Dendritic cell treated with granulocyte-macrophage colony-stimulating factor and Interleukin-4, amounts not matched to agents 40 ng/mL and 50 ng/mL, for 4 days (primary cell): ENCODE data around the gene ZNRF4.
"Not testable (repeated sequence)": the region's sequence is repeated elsewhere in the genome, so short reads cannot be mapped to it uniquely, and the experiment has no call there.

Experiments used
- H3K27ac Mint-ChIP-seq: one replicate; pipeline ENCODE4 v1.8.0; 2022; ENCODE audit warnings: mild to moderate bottlenecking, mixed read lengths
- H3K27me3 Mint-ChIP-seq: one replicate; pipeline ENCODE4 v1.8.0; 2022; ENCODE audit warnings: mild to moderate bottlenecking, mixed read lengths
- H3K36me3 Mint-ChIP-seq: one replicate; pipeline ENCODE4 v1.8.0; 2022; ENCODE audit warnings: low read depth, mixed read lengths
- H3K4me1 Mint-ChIP-seq: one replicate; pipeline ENCODE4 v1.8.0; 2022; ENCODE audit warnings: low read depth, mixed read lengths
- H3K4me3 Mint-ChIP-seq: one replicate; pipeline ENCODE4 v1.8.0; 2022; ENCODE audit warnings: mild to moderate bottlenecking, moderate library complexity, mixed read lengths
- H3K9me3 Mint-ChIP-seq: one replicate; pipeline ENCODE4 v1.8.0; 2022; ENCODE audit warnings: mixed read lengths
- intact Hi-C: fragments of 100-400 bp; cut with micrococcal nuclease; formaldehyde crosslinking; loops from one replicate; pipeline ENCODE4 v1.15.0; 2022

Gene ZNRF4

DNA sequence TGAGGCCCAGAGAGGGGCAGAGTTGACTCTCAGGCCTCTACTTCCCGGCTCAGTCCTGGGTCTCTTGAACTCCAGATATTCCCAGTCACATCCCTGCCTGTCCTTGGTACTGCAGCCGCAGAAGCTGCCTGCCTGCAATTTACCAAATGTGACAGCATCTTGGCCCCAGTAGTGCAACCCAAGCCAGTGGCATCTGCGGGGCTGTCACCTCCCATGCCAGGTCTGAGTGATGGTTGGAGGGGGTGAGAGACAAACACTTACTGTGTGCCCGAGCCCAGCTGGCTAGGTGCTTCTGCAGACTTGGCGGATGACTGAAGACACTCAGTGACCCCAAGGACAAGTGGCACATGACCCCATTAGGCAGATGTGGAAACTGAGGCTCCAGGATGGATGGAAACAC lies 18.4 kb downstream of the ZNRF4 start:
- intact Hi-C loops = no loop called here
- H3K36me3 Mint-ChIP-seq = no peaks in the 10 kb centered on the region
- peaks cover 12% of the 10 kb centered on the region for H3K27me3 Mint-ChIP-seq
- H3K4me1 Mint-ChIP-seq = no peaks in the 10 kb centered on the region
- H3K27ac Mint-ChIP-seq = no peak overlapping the region
- H3K4me3 Mint-ChIP-seq = no peak overlapping the region
- no peaks in the 10 kb centered on the region for H3K9me3 Mint-ChIP-seq

DNA sequence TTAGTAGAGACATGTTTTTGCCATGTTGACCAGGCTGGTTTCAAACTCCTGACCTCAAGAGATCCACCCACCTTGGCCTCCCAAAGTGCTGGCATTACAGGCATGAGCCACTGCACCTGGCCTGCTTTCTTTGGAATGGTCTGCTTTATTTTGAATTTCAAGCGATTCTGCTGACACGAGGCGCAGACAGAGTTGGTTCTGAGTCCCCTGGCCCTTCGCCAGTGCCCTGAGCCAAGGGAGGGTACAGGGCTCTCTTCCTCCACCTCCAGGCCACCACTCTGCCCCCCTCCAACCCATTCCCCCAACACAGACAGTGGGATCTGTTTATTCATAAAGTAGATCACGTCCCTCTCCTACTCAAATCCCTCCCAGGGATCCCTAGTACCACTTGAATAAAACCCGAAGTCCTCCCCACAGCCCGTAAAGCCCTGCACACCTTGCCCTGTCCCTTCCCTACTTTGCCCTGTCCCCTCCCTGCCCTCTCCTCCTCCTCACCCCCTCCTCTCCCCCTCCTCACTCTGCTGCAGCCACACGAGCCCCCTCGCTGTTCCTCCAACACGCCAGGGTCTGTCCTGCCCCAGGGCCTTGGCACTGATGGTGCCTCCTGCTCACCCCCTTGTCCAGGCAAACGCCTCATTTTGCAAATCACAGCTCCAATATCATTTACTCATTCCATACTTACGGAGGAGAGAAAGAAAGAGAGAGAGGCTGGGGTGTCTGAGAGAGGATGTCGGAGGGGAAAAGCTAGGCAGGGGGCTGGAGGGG lies 22.4 kb downstream of the ZNRF4 start:
- intact Hi-C loops = no loop called here
- no peak overlapping the region for H3K4me3 Mint-ChIP-seq
- H3K27me3 Mint-ChIP-seq = peaks cover 29% of the 10 kb centered on the region
- no peaks in the 10 kb centered on the region for H3K4me1 Mint-ChIP-seq
- H3K9me3 Mint-ChIP-seq = peaks cover 10% of the 10 kb centered on the region
- H3K36me3 Mint-ChIP-seq = no peaks in the 10 kb centered on the region
- no peak overlapping the region for H3K27ac Mint-ChIP-seq

GRCh38 chr19:5478241-5478924 lies 23.2 kb downstream of the ZNRF4 start:
- H3K4me1 Mint-ChIP-seq = no peaks in the 10 kb centered on the region
- intact Hi-C loops = no loop called here
- H3K4me3 Mint-ChIP-seq = no peak overlapping the region
- H3K9me3 Mint-ChIP-seq = peaks cover 15% of the 10 kb centered on the region
- no peaks in the 10 kb centered on the region for H3K36me3 Mint-ChIP-seq
- H3K27ac Mint-ChIP-seq = no peak overlapping the region
- H3K27me3 Mint-ChIP-seq = peaks cover 30% of the 10 kb centered on the region

DNA sequence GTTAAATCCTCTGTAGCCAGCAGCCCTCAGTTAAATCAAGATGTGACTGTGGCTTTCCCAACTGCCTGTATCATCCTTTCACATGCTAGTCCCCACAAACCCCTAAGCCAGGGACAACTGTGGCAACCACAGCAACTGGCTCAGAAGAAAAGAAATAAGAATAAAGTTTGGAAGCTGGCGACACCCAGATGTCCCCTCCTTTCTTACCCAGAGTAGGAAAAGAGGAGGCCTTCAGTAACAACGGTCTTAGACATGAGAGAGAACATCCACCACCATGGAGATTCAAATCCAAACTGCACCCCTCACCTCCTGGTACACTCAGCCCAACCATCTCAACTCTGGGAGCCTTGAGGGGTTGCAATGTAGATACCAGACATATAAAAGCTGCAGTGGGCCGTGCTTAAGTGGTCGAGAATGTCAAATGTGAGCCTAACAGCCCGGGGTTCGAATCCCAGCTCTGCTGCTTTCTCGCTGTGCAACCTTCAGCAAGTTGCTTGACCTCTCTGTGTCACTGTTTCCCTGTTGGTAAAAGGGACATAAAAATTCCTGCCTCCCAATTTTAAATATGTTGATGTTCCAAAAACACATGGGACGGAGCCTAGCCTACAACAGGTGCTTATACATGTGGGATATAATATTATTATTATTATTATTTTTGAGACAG lies 23.8 kb downstream of the ZNRF4 start:
- H3K27me3 Mint-ChIP-seq = peaks cover 30% of the 10 kb centered on the region
- no peaks in the 10 kb centered on the region for H3K36me3 Mint-ChIP-seq
- H3K4me3 Mint-ChIP-seq = no peak overlapping the region
- intact Hi-C loops = no loop called here
- peaks cover 15% of the 10 kb centered on the region for H3K9me3 Mint-ChIP-seq
- H3K27ac Mint-ChIP-seq = no peak overlapping the region
- H3K4me1 Mint-ChIP-seq = no peaks in the 10 kb centered on the region

GRCh38 chr19:5479958-5480357 lies 24.7 kb downstream of the ZNRF4 start:
- H3K4me1 Mint-ChIP-seq = no peaks in the 10 kb centered on the region
- peaks cover 15% of the 10 kb centered on the region for H3K9me3 Mint-ChIP-seq
- H3K36me3 Mint-ChIP-seq = no peaks in the 10 kb centered on the region
- peaks cover 32% of the 10 kb centered on the region for H3K27me3 Mint-ChIP-seq
- H3K27ac Mint-ChIP-seq = no peak overlapping the region
- H3K4me3 Mint-ChIP-seq = no peak overlapping the region
- intact Hi-C loops = no loop called here

GRCh38 chr19:5480427-5480836 lies 25.2 kb downstream of the ZNRF4 start:
- Mint-ChIP-seq H3K36me3 (no peaks in the 10 kb centered on the region), H3K4me1 (no peaks in the 10 kb centered on the region), H3K9me3 (peaks cover 15% of the 10 kb centered on the region), H3K27ac (no peak overlapping the region), H3K4me3 (no peak overlapping the region), H3K27me3 (peaks cover 36% of the 10 kb centered on the region)
- intact Hi-C loops = no loop called here

- intact Hi-C loops = no loop called here
- no peak overlapping the region for H3K4me3 Mint-ChIP-seq
- peaks cover 40% of the 10 kb centered on the region for H3K27me3 Mint-ChIP-seq
- peaks cover 15% of the 10 kb centered on the region for H3K9me3 Mint-ChIP-seq
- H3K4me1 Mint-ChIP-seq = no peaks in the 10 kb centered on the region
- H3K27ac Mint-ChIP-seq = no peak overlapping the region
- H3K36me3 Mint-ChIP-seq = no peaks in the 10 kb centered on the region
Observed at GRCh38 chr19:5481957-5482356, 26.7 kb downstream of the ZNRF4 start.

DNA sequence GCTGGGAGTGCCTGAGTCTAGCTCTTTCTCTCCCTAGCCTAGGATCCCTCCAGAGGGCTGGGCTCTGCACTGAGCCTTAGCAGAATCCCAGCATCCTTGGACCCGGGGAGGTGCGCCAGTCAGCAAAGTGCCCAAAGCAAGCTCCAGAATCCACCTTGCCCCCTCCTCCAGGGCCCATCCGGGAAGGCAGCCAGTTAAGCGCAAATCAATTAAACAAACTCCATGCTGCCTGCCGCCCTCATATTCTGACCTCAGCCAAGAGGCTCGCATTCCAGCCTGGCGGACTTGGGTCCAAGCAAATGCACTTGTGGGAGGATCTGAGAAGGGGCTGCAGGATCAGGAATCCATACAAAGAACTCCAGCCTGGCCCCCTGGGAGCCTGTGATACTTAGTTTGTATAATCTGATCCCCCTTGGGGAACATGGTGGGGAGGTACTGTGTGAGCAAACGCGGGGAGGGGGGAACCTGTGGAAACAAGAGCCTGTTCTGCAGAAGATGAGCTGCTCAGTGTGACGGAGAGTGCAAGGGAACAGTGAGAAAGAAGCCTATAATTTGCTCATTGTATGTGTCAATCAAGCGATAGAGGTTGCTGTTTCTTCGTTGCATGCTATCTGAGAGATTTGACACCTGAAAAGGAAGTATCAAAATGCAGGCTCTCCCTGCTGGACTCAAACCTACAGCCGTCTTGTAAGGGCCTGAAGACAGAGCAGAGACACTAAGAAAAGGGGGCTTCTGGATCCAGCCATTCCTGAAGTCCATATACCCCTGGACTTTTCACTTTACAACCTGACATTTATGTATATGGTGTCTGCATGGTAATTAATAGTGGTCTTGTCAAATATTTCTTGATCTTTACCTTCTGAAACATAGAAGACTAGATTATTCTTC lies 29.4 kb downstream of the ZNRF4 start:
- no peaks in the 10 kb centered on the region for H3K36me3 Mint-ChIP-seq
- peaks cover 25% of the 10 kb centered on the region for H3K27me3 Mint-ChIP-seq
- intact Hi-C loops = no loop called here
- no peak overlapping the region for H3K27ac Mint-ChIP-seq
- H3K4me1 Mint-ChIP-seq = no peaks in the 10 kb centered on the region
- no peak overlapping the region for H3K4me3 Mint-ChIP-seq
- H3K9me3 Mint-ChIP-seq = peaks cover 15% of the 10 kb centered on the region

DNA sequence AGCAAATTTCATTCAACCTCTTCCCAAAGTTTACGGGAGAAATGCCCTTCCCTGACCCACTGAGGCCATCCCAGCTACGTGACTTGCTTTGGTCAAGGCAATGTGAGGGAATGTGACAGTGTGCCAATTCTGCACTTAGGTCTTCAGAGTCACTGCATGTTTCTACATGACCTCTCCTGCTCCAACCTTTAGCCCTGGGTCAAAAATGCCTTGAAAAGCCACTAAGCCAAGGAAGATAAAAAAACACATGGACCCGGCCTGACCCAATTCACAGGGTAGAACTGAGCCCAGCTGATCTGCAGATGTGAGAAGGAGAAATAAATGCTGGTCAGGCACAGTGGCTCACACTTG lies 30.0 kb downstream of the ZNRF4 start:
- Mint-ChIP-seq H3K27me3 (peaks cover 24% of the 10 kb centered on the region), H3K9me3 (peaks cover 15% of the 10 kb centered on the region), H3K4me3 (no peak overlapping the region), H3K27ac (no peak overlapping the region), H3K36me3 (no peaks in the 10 kb centered on the region), H3K4me1 (no peaks in the 10 kb centered on the region)
- intact Hi-C loops = no loop called here

DNA sequence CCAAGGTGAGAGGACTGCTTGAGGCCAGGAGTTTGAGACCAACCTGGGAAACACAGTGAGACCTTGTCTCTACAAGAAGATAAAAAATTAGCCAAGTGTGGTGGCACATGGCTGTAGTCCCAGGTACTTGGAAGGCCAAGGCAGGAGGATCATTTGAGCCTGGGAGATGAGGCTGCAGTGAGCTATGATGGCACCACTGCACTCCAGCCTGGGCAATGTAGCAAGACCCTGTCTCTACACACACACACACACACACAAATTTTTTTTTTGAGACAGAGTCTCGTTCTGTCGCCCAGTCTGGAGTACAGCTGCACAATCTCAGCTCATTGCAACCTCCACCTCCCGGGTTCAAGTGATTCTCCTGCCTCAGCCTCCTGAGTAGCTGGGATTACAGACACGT lies 30.4 kb downstream of the ZNRF4 start:
- Mint-ChIP-seq H3K9me3 (peaks cover 15% of the 10 kb centered on the region), H3K27me3 (peaks cover 24% of the 10 kb centered on the region)
- H3K27ac Mint-ChIP-seq, intact Hi-C loops, H3K4me1 Mint-ChIP-seq, H3K4me3 Mint-ChIP-seq, H3K36me3 Mint-ChIP-seq: not testable (repeated sequence)

DNA sequence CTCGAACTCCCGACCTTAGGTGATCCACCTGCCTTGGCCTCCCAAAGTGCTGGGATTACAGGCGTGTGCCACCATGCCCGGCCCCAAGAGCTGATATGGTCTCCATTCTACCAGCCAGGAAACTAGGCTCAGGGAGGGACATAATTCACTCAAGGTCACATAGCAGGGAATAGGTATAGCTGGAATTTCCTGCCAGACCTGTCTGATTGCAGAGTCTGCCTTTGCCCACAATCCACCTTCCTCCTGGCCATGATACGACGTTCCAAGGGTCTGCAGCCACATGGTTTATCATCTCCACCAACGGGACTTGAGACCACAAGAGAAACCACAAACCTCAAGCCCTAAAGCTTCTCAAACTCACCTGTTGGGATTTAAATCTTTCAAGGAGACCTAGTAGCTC lies 32.0 kb downstream of the ZNRF4 start:
- Mint-ChIP-seq H3K27me3 (peaks cover 35% of the 10 kb centered on the region), H3K27ac (no peak overlapping the region), H3K36me3 (no peaks in the 10 kb centered on the region), H3K4me3 (no peak overlapping the region), H3K4me1 (no peaks in the 10 kb centered on the region), H3K9me3 (peaks cover 9% of the 10 kb centered on the region)
- intact Hi-C loops = no loop called here

- intact Hi-C loops = no loop called here
- Mint-ChIP-seq H3K36me3 (no peaks in the 10 kb centered on the region), H3K4me1 (no peaks in the 10 kb centered on the region), H3K4me3 (no peak overlapping the region), H3K9me3 (no peaks in the 10 kb centered on the region), H3K27ac (no peak overlapping the region), H3K27me3 (peaks cover 54% of the 10 kb centered on the region)
Observed at GRCh38 chr19:5489551-5489950, 34.3 kb downstream of the ZNRF4 start.

DNA sequence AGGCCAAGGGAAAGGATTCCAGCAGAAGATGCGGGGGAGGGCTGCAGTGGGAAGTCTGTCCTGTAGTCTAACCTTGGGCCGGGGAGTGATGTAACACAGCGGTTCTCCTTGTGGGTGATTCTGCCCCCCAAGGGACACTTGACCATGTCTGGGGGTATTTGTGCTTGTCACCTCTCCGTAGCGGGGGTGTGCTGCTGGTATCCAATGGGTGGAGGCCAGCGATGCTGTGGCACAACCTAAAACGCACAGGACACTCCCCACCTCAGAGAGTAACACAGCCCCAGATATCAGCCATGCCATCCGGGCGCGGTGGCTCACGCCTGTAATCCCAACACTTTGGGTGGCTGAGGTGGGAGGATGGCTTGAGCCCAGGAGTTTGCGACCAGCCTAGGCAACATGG lies 36.3 kb downstream of the ZNRF4 start:
- H3K4me3 Mint-ChIP-seq = no peak overlapping the region
- H3K27ac Mint-ChIP-seq = no peak overlapping the region
- H3K4me1 Mint-ChIP-seq = no peaks in the 10 kb centered on the region
- H3K36me3 Mint-ChIP-seq = no peaks in the 10 kb centered on the region
- intact Hi-C loops = no loop called here
- H3K27me3 Mint-ChIP-seq = peaks cover 52% of the 10 kb centered on the region
- H3K9me3 Mint-ChIP-seq = no peaks in the 10 kb centered on the region

GRCh38 chr19:5492281-5492634 lies 37.0 kb downstream of the ZNRF4 start:
- Mint-ChIP-seq H3K27me3 (peaks cover 56% of the 10 kb centered on the region), H3K4me1 (no peaks in the 10 kb centered on the region), H3K27ac (no peak overlapping the region), H3K9me3 (no peaks in the 10 kb centered on the region), H3K36me3 (no peaks in the 10 kb centered on the region), H3K4me3 (no peak overlapping the region)
- intact Hi-C loops = no loop called here
